ENCODE data around the gene XIRP2. TPM values are rescaled to one million over a fixed set of nuclear protein-coding genes. Genes with fewer than 3 reads are reported as not detected.

Gene XIRP2
- total and polyA plus RNA-seq, 2 of the 13 experiments (the other 11 are each of a cell fraction or from before 2014, with no cell fraction given) = 0.04 to 0.05 TPM

GRCh38 chr2:166841152-166841551 is 47.1 kb upstream of the XIRP2 start (continued):
- TF ChIP-seq CERS6 (CRISPR knock-in tag; IDR thresholded peaks at IDR 0.05) = no peak
- TF ChIP-seq RNF2 (conservative IDR thresholded peaks at IDR 0.05; ENCODE audit: low read depth) = no peak
- no peak for TF ChIP-seq MZF1 (CRISPR knock-in tag; IDR thresholded peaks at IDR 0.05; ENCODE audit: borderline replicate concordance)

- Histone ChIP-seq H2AFZ (ENCODE audit: low read length) (no peak overlapping the region), H3K9ac (ENCODE audit: insufficient read depth, low read depth, low read length) (no peak overlapping the region), H3K79me2 (ENCODE audit: insufficient read depth, low read length) (no peaks in the 10 kb centered on the region), H3K4me2 (ENCODE audit: low read depth, low read length) (no peak overlapping the region), H3K36me3 (replicated peaks in 1 of 2; ENCODE audit: control insufficient read depth in 1 of 2, insufficient read depth in 2 of 2, low read length in 2 of 2) (no peaks in the 10 kb centered on the region), H4K20me1 (ENCODE audit: insufficient read depth, low read length) (no peaks in the 10 kb centered on the region), H3K9me3 (ENCODE audit: low read length) (no peaks in the 10 kb centered on the region), H3K4me3 (replicated peaks in 1 of 3; ENCODE audit: insufficient read depth in 1 of 3, low read depth in 2 of 3, low read length in 3 of 3) (no peak overlapping the region), H3K27ac (ENCODE audit: extremely low read length, insufficient read depth, low read length) (no peak overlapping the region), H3K4me1 (ENCODE audit: insufficient read depth, low read length) (no peaks in the 10 kb centered on the region), H3K27me3 (ENCODE audit: control insufficient read depth in 1 of 2, insufficient read depth in 2 of 2, low read length in 2 of 2) (no peaks in the 10 kb centered on the region)
- DNase-seq (ENCODE audit: low spot score) (no peak), FAIRE-seq (no peak), ATAC-seq (no peak)
- TF ChIP-seq ZNF549 (CRISPR knock-in tag; IDR thresholded peaks at IDR 0.05) (no peak), ZNF501 (CRISPR knock-in tag; IDR thresholded peaks at IDR 0.05) (no peak), CENPBD1 (CRISPR knock-in tag; IDR thresholded peaks at IDR 0.05; ENCODE audit: borderline replicate concordance, low read depth) (no peak), MAZ (IDR thresholded peaks at IDR 0.05; ENCODE audit: borderline replicate concordance, low read depth, low read length) (no peak), MAZ (CRISPR knock-in tag; IDR thresholded peaks at IDR 0.05; ENCODE audit: low read depth) (no peak)
- ChIA-PET POLR2A (no interaction called here), CTCF (ENCODE audit: low intra/inter-chr PET ratio, low total read pairs) (no interaction called here)
- in situ Hi-C loops (cut with HindIII; ENCODE audit: extremely low pct_ligation_motif_present, low pct_unique_long_range_greater_than_20kb) = no loop called here
- 0% methylated on average over 1 of the region's 1 CpG for WGBS (ENCODE audit: low lambda C conversion rate)
- BruUV-seq (replicated peaks) = no TSS peak
- intact Hi-C loops (cut with micrococcal nuclease; ENCODE audit: unreplicated experiment) = no loop called here
Observed at GRCh38 chr2:166841679-166842078, 46.6 kb upstream of the XIRP2 start.
